ENCODE measurements around the gene PBX3.

- TF ChIP-seq ZNF274 (IDR thresholded peaks at IDR 0.05; ENCODE audit: low read depth, low read length): no peak
- no peak for TF ChIP-seq SUZ12 (IDR thresholded peaks at IDR 0.05; ENCODE audit: extremely low read depth, insufficient read depth, insufficient read length)
- TF ChIP-seq YY1 (IDR thresholded peaks at IDR 0.05; ENCODE audit: insufficient read depth, insufficient read length): no peak
These were observed 68.4 kb downstream of the PBX3 start for GRCh38 chr9:125815568-125815967.

Data from NT2/D1 (cell line).